GM03348 (cell line): ENCODE results near the gene RAX2.

Experiments used
- DNase-seq: peaks from one replicate; pipeline ENCODE4 v3.0.0; 2012; ENCODE audit warnings: low spot score

Gene RAX2

GRCh38 chr19:3730457-3730958, 41.5 kb downstream of the RAX2 start:
- no peak for DNase-seq

DNA sequence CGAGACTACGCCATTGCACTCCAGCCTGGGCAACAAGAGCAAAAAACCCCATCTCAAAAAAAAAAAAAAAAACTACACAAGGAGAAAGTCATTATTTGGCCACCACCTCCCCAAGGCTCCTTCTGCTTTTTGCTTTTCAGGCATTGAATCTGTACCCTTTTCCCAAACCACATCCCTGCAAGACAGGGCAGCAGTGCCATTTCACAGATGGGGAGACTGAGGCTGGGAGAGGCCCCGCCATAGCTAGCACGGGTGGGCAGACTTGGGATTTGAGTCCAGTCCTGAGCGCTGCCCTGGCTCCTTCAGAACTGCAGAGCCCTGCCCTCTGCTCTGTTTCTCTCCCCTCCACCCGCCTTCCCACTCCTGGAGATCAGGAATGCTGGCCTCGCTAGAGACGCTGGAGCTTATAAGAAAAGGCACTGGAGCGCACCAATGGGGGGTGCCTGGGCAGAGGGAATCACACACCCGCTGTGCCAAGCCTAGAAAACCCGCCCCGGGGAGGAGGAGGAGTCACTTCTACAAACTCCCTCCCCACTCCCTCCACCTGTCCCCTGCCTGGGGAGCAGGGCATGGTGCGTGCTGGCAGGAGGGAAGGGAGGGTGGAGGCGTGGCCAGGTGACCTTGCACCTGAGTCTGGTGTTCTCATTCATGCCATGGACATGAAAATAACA, 46.3 kb downstream of the RAX2 start:
- DNase-seq = no peak

- DNase-seq = no peak
These were observed 46.9 kb downstream of the RAX2 start for GRCh38 chr19:3725121-3725520.

GRCh38 chr19:3723883-3724282, 48.1 kb downstream of the RAX2 start:
- no peak for DNase-seq

GRCh38 chr19:3723110-3723488, 48.9 kb downstream of the RAX2 start:
- DNase-seq = no peak

- DNase-seq = no peak
These were observed 49.5 kb downstream of the RAX2 start for GRCh38 chr19:3722443-3723109.

DNA sequence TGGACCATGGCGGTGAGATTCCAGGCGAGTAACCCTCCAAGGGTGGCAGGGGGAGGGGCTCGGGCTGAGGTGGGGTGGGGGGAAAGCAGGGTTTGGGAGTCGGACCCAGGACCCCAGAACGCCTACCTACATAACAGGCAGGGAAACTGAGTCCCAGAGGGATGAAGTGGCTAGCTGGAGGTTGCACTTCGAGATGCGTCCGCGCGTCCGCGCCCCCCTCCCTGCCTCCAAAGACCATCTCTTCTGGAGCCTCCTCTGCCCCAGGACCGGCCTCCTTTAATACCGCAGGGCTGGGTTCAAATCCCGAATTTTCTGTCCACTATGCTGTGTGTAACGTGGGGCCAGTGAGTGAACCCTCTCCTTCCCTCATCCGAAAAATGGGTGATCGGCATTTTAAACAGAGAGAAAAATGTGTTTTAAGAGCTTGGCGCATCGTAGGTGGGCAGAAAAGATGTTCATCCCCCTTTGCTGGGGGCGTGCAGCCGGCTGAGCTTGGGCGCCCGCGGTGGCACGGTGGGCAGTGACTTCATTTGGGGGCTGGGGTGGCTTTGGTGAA, 50.1 kb downstream of the RAX2 start:
- no peak for DNase-seq

DNA sequence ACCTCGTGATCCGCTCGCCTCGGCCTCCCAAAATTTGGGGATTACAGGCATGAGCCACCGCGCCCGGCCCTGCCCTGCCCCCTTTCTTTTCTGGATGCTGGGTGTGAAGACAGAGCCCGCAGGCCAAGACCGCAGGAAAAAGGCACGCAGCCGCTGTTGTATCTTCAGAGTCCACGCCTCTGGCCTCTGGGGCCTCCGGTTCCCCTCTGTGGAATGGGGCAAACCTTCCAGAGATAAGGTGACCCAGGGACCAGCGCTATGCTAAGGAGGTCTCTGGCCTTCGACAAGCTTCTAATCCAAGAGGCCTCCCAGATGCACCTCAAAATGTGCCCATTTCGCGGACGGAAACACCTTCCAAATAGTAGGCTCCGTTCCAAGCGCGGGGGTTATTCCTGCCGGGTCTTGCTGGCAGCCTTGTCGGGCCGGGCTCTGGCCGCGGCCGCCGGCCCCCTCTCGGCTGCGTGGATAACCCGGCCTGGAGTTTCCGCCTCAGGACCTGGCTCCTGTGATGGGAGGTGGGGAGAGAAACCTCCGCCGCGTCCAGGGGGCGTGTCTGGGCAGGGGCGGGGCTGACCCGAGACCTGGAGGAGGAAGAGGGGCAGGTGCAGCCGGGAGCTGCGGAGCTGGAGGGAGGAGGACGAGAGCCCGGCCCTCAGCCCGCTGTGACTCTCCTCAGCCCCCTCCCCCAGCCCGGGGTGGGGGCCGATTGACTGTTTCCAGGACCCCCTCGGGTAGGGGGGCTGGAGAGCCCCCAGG, 50.7 kb downstream of the RAX2 start:
- peak; percentile 93 for DNase-seq

DNA sequence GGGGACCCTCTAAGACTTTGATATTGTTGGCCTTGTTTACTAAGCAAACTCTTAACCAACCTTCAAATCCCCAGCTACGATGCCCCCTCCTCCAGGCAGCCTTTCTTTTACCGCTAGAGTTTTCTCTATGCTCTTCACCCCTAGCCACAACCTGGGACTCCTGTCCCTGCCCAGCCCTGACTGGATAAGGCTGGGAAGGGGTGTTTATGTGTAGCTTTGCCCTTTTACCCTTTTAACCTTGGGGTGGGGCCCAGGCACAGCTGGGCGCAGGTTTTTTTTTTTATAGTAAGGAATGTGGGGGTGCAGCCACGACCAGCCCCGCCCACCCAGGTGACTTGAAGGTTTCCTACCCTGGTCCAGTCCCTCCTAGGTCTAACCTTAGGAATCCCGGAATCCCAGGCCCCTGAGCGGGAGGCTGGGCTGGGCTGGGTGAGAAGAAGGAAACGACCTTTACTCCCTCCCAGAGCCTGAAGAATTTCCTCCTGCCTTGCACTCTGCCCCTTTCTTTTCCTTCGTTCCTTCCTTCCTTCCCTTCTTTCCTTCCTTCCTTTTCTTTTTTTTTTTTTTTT, 51.6 kb downstream of the RAX2 start:
- no peak for DNase-seq

DNA sequence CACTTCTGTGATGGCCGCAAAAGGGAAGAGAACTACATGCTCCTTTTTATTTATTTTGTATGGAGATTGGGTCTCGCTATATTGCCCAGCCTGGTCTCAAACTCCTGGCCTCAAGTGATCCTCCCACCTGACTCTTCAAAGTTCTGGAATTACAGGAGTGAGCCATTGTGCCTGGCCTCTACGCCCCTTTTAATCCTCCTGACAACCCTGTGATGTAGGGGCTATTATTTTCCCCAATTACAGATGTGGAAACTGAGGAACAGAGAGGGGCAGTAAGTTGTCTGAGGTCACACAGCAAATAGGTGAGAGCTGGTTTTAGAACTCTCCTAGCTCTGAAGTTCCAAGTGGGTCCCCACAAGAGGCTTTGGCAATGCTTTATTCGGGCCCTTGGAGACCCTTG, 52.2 kb downstream of the RAX2 start:
- no peak for DNase-seq
